Memory B cell (primary cell): ENCODE results near the gene DPEP3.
"Not testable (repeated sequence)": the region's sequence is repeated elsewhere in the genome, so short reads cannot be mapped to it uniquely, and the experiment has no call there.

Experiments used
- ATAC-seq: fragments of 150-1000 bp; cut with Tn5 transposase; 2 replicates; pipeline ENCODE4 v1.10.0; 2021; ENCODE audit warnings: low read depth, mild to moderate bottlenecking, moderate library complexity
- DNase-seq, 2 donors: peaks; one replicate each; pipeline ENCODE4 v3.0.0; 2022; ENCODE audit warnings: low spot score in 2 of 2
- H3K27ac Mint-ChIP-seq: one replicate; pipeline ENCODE4 v1.8.0; 2022; ENCODE audit warnings: mild to moderate bottlenecking, moderate library complexity, mixed read lengths
- H3K27me3 Mint-ChIP-seq: one replicate; pipeline ENCODE4 v1.8.0; 2022; ENCODE audit warnings: mixed read lengths
- H3K36me3 Mint-ChIP-seq: one replicate; pipeline ENCODE4 v1.8.0; 2022; ENCODE audit warnings: mild to moderate bottlenecking, mixed read lengths
- H3K4me1 Mint-ChIP-seq: one replicate; pipeline ENCODE4 v1.8.0; 2022; ENCODE audit warnings: mixed read lengths
- H3K4me3 Mint-ChIP-seq: one replicate; pipeline ENCODE4 v1.8.0; 2022; ENCODE audit warnings: mild to moderate bottlenecking, moderate library complexity, mixed read lengths
- H3K9me3 Mint-ChIP-seq: one replicate; pipeline ENCODE4 v1.8.0; 2022; ENCODE audit warnings: mixed read lengths

The DPEP3 gene, protein sequence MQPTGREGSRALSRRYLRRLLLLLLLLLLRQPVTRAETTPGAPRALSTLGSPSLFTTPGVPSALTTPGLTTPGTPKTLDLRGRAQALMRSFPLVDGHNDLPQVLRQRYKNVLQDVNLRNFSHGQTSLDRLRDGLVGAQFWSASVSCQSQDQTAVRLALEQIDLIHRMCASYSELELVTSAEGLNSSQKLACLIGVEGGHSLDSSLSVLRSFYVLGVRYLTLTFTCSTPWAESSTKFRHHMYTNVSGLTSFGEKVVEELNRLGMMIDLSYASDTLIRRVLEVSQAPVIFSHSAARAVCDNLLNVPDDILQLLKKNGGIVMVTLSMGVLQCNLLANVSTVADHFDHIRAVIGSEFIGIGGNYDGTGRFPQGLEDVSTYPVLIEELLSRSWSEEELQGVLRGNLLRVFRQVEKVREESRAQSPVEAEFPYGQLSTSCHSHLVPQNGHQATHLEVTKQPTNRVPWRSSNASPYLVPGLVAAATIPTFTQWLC

DNA sequence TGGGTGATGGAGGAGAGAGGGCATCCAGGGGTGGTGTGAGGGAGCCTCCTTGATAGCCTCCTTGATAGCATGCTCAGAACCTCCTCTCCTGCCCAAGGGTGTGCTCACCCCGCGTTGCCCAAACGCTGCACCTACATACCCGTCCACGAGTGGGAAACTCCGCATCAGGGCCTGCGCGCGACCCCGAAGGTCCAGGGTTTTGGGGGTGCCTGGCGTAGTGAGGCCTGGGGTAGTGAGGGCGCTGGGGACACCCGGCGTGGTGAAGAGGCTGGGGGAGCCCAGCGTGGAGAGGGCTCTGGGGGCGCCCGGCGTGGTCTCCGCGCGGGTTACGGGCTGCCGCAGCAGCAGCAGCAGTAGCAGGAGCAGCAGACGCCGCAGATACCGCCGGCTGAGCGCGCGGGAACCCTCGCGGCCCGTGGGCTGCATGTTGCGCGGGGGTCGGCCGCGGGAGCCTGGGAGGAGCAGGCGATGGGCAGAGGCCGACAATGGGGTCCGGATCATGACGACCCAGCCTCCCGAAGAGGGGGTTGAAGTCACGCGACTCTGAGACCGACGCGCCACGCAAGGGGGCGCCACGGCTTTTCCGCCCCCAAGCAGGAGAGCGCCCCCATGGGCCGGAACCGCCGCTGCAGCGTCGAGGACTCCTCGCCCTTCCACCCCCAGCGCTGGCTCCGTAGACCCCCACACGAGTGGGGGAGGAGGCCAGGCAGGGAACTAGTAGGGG lies at the start of gene DPEP3:
TSS of gene DPEP3 (minus strand) at position 545 of the 724 bp plus-strand sequence. CDS start at position 426, 119 bp downstream.
- no peak for ATAC-seq
- no peaks in the 10 kb centered on the region for H3K9me3 Mint-ChIP-seq
- no peak within 1 kb of the TSS for H3K27ac Mint-ChIP-seq
- H3K4me1 Mint-ChIP-seq: peaks cover 11% of the 10 kb centered on the region
- H3K36me3 Mint-ChIP-seq: no peaks in the 10 kb centered on the region
- no peaks in the 10 kb centered on the region for H3K27me3 Mint-ChIP-seq
- no peak for DNase-seq
- peak within 1 kb of the TSS; percentile 28 for H3K4me3 Mint-ChIP-seq

DNA sequence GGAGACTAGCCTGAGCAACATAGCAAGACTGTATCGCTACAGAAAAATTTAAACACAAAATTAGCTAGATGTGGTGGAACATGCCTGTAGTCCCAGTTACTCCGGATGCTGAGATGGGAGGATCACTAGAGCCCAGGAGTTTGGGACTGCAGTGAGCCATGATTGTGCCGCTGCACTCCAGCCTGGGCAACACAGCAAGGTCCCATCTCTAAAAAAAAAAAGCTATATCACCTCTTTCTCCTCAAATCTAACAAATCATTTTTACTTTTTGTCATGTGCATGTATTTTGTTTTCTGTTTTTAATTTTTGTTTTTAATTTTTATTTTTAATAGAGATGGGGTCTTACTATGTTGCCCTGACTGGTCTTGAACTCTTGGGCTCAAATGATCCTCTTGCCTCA lies 48.7 kb upstream of the DPEP3 start:
- Mint-ChIP-seq H3K27me3 (no peaks in the 10 kb centered on the region), H3K4me3 (no peak overlapping the region), H3K9me3 (no peaks in the 10 kb centered on the region), H3K36me3 (peaks cover 14% of the 10 kb centered on the region), H3K27ac (no peak overlapping the region), H3K4me1 (peaks cover 7% of the 10 kb centered on the region)
- ATAC-seq: no peak
- DNase-seq: no peak

DNA sequence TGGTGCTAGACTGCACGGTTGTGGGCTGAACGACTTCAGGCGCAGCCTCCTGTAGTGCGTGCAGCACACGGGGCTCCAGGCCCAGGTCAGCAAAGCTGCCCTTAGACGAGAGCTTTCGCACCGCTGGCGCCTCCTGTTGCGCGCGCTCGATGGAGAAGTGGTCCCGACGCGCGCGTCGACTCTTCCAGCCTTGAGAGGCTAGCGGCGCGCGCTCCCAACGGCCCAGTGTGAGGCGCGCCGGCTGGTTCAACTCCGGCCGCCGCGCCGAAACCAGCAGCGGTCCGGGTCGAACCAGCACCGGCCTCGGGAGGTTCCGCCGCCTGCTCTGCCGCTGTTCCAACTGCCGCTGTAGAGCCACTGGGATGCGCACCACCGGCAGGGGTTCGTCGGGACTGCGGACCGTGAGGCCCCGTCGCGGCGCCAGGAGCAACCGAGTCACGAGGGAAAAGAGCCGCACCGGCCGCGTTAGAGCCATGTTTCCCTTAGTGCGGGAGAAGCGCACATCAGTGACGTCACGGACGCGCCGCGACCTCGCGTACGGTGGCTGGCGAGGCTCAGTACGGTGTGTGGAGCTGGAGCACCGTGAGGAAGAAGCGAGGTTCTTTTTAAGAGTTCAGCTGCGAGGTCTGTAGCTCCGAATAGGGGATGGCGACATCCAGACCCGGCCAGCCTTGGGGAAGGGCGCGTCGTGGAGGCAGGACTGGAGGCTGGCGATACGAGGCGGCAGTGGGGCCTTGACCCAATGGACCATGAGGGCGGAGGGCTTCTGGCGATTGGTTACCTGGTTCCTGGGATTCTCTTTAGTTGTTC lies 42.6 kb upstream of the DPEP3 start, which contains the start of the genes DDX28 and DUS2:
TSS of gene DDX28 (minus strand) at position 505 of the 810 bp plus-strand sequence. CDS start at position 475, 30 bp downstream.
TSS of gene DUS2 (plus strand) at position 557 of the 810 bp plus-strand sequence. CDS start 14,740 bp downstream, outside the sequence.
- Mint-ChIP-seq H3K36me3 (peaks cover 8% of the 10 kb centered on the region), H3K27me3 (no peaks in the 10 kb centered on the region)

DNA sequence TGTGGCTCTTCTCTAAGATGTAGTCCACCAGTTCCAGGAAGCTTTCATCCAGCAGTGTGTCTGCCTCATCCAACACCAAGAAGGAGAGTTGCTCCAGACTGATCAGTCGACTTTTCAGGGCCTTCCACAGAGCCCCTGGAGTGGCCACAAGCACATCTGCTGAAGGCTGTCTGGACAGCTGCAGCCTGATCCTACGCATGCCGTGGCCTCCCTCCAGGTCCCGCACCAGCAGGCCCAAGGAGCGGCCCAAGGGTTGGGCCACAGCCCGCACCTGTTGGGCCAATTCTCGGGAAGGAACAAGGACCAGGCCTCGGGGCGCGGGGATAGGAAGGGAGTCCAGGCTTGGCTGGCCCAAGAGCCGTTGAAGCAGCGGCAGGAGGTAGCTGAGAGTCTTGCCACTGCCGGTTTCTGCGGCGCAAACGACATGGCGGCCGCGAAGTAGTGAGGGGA lies 42.0 kb upstream of the DPEP3 start:
- no peaks in the 10 kb centered on the region for H3K27me3 Mint-ChIP-seq
- DNase-seq: peak in 1 of 2 donors; percentile 15
- H3K36me3 Mint-ChIP-seq: peaks cover 4% of the 10 kb centered on the region
- H3K27ac Mint-ChIP-seq: peak overlapping the region; percentile 90
- H3K4me1 Mint-ChIP-seq: peaks cover 11% of the 10 kb centered on the region
- H3K9me3 Mint-ChIP-seq: no peaks in the 10 kb centered on the region
- peak overlapping the region; percentile 91 for H3K4me3 Mint-ChIP-seq
- ATAC-seq: no peak

More for the DNA sequence above, 42.6 kb upstream of the DPEP3 start, which contains the start of the genes DDX28 and DUS2:
- Mint-ChIP-seq H3K9me3 (no peaks in the 10 kb centered on the region), H3K4me3 (peak within 1 kb of the TSS; percentile 91), H3K27ac (peak within 1 kb of the TSS; percentile 90), H3K4me1 (peaks cover 11% of the 10 kb centered on the region)
- ATAC-seq: peak; percentile 97
- DNase-seq: peak; percentile 92 to 99

DNA sequence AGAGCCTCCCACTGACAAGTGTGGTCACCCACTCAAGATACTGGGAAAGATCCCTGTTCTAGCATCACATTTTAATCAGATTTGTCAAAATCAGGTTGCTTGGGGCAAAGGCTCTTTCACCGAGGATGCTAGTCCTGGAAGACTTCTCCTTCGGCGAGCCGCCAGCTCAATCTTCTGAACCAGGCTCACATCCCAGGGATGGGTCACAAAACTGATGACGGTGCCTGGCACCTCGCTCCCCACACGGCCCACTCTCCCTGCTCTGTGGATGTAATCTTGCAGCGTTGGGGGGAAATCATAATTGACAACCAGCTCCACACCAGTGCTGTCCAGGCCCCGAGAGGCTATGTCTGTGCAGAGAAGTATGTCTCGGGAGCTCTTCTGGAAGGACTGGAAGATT lies 41.2 kb upstream of the DPEP3 start:
- Mint-ChIP-seq H3K27me3 (no peaks in the 10 kb centered on the region), H3K9me3 (no peaks in the 10 kb centered on the region), H3K4me1 (peaks cover 11% of the 10 kb centered on the region), H3K4me3 (peak overlapping the region; percentile 91), H3K36me3 (peaks cover 4% of the 10 kb centered on the region), H3K27ac (no peak overlapping the region)
- ATAC-seq (no peak), DNase-seq (no peak)

DNA sequence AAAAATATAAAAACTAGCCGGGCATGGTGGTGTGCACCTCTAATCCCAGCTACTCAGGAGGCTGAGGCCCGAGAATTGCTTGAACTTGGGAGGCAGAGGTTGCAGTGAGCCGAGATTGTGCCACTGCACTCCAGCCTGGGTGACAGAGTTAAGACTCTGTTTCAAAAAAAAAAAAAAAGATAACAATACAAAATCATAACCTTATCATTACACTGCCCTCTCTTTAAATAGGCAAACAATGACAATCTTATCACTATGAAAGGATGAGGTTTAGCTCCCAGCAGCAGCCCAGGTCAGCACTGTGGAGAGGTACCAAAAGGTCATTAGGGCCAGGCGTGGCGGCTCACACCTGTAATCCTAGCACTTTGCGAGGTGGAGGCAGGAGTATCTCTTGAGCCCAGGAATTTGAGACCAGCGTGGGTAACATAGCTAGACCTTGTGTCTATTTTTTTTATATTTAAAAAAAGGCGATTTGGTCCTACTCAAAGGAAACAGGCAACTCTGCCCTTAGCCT lies 38.9 kb upstream of the DPEP3 start:
- peaks cover 12% of the 10 kb centered on the region for H3K4me1 Mint-ChIP-seq
- no peaks in the 10 kb centered on the region for H3K9me3 Mint-ChIP-seq
- H3K27ac Mint-ChIP-seq: no peak overlapping the region
- H3K27me3 Mint-ChIP-seq: no peaks in the 10 kb centered on the region
- ATAC-seq (no peak), DNase-seq (no peak)
- H3K36me3 Mint-ChIP-seq: peaks cover 4% of the 10 kb centered on the region
- H3K4me3 Mint-ChIP-seq: no peak overlapping the region

DNA sequence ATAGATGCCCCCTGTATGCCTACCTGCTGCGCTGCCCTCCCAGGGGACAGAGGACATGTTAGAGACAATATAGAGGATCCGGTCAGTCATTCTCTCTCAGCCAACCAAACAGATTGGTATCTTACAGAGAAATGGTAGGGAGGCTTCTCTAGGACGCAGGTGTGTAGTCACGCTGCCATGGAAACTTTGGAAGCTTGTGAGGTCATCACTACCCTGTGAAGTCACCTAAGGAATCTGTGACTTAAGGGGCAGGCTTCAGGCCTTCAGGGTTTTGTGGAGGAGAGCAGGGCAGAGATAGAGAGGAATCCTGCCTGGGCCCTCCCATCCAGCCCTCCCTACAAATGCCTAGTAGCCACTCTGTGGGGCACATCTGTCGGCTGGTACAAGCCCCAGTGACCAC lies 35.4 kb upstream of the DPEP3 start, which contains the start of gene DPEP2NB:
TSS of gene DPEP2NB (minus strand) at position 231 of the 400 bp plus-strand sequence. CDS start at position 90, 141 bp downstream.
- Mint-ChIP-seq H3K9me3 (no peaks in the 10 kb centered on the region), H3K4me3 (no peak within 1 kb of the TSS), H3K27me3 (no peaks in the 10 kb centered on the region), H3K27ac (no peak within 1 kb of the TSS), H3K4me1 (peaks cover 9% of the 10 kb centered on the region), H3K36me3 (no peaks in the 10 kb centered on the region)
- DNase-seq: no peak
- ATAC-seq: no peak

DNA sequence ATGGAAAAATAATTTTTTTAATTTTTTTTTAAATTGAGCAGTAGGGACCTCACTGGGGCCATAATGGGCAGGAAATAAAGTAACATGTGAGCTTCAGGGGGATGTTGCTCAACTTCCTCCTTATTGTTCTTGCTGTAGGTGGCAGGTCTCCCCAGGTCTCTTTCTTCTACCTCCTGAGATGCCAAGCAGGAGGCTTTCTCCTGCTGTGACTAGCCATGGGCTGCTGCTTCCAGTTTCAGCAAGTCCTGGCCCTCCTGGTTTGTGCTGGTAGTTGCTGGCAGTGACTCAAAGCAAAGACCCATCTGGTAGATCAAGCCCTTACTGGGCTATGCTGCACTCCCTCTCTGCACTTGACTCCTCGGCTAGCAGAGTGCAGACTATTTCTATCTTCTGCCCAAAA lies 33.1 kb upstream of the DPEP3 start:
- H3K4me3 Mint-ChIP-seq: no peak overlapping the region
- peaks cover 15% of the 10 kb centered on the region for H3K4me1 Mint-ChIP-seq
- DNase-seq (no peak), ATAC-seq (peak; percentile 37)
- H3K36me3 Mint-ChIP-seq: no peaks in the 10 kb centered on the region
- no peak overlapping the region for H3K27ac Mint-ChIP-seq
- no peaks in the 10 kb centered on the region for H3K9me3 Mint-ChIP-seq
- H3K27me3 Mint-ChIP-seq: no peaks in the 10 kb centered on the region

DNA sequence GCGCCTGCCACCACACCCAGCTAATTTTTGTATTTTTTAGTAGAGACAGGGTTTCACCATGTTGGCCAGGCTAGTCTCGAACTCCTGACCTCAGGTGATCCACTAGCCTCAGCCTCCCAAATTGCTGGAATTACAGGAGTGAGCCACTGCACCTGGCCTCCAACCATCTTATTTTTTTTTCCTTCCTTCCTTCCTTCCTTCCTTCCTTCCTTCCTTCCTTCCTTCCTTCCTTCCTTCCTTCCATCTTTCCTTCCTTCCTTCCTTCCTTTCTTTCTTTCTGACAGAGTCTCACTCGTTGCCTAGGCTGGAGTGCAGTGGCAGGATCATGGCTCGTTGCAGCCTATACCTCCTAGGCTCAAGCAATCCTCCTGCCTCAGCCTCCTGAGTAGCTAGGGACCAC lies 29.6 kb upstream of the DPEP3 start:
- H3K9me3 Mint-ChIP-seq, H3K36me3 Mint-ChIP-seq, H3K27me3 Mint-ChIP-seq, ATAC-seq, DNase-seq, H3K4me3 Mint-ChIP-seq: not testable (repeated sequence)
- Mint-ChIP-seq H3K27ac (peak overlapping the region; percentile 36), H3K4me1 (peaks cover 28% of the 10 kb centered on the region)

DNA sequence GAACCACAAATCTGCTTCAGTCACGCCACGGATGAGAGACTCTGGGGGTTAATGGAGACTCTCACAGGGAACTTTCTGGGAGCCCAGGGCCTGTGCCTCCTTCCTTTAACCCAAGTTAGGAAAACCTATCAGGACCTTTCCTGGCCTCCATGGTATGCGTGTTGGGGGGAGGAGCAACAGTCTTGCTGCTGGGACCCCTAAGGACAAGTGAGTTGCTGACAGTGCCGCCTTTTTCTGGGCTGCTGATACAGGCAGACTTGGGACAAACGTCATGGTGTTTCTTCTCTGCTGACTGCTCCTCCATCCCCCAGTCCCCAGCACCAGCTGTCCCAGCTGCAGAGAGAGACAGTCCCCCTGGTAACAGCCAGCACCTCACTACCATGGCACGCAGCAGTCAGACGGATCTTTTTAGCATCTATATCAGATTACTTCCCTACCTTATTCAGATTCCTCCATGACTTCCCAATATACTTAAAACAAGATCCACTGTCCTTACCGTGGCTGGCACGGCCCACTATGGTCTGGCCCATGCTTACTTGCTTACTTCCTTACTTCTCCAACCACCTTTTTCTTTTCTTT lies 28.9 kb upstream of the DPEP3 start:
- ATAC-seq: no peak
- Mint-ChIP-seq H3K36me3 (peaks cover 1% of the 10 kb centered on the region), H3K4me1 (peaks cover 28% of the 10 kb centered on the region), H3K4me3 (no peak overlapping the region), H3K9me3 (no peaks in the 10 kb centered on the region), H3K27me3 (no peaks in the 10 kb centered on the region), H3K27ac (peak overlapping the region; percentile 39)
- no peak for DNase-seq

DNA sequence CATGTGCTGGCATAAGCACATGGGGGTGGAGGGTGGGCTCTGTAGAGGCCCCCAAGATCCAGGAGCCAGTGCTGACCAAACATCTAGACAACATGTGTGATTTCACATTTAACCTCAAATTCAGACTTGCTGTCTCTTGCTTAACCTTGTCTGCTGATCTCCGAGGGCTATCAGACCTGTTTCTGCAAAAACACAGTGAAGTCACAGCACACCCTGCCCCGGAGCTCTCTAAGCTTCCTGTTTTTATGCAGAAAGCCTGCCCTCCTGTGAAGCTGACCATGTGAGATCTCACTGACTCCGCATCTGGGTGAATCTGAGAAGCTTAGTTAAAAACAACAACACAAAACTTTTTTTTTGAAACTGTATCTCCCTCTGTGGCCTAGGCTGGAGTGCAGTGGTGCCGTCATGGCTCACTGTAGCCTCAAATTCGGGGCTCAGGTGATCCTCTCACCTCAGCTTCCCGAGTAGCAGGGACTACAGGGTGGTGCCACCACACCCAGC lies 25.5 kb upstream of the DPEP3 start:
- peak; percentile 32 to 49 for DNase-seq
- Mint-ChIP-seq H3K9me3 (no peaks in the 10 kb centered on the region), H3K27me3 (no peaks in the 10 kb centered on the region), H3K4me3 (peak overlapping the region; percentile 56), H3K4me1 (peaks cover 25% of the 10 kb centered on the region), H3K36me3 (peaks cover 1% of the 10 kb centered on the region), H3K27ac (peak overlapping the region; percentile 91)
- peak; percentile 98 for ATAC-seq

DNA sequence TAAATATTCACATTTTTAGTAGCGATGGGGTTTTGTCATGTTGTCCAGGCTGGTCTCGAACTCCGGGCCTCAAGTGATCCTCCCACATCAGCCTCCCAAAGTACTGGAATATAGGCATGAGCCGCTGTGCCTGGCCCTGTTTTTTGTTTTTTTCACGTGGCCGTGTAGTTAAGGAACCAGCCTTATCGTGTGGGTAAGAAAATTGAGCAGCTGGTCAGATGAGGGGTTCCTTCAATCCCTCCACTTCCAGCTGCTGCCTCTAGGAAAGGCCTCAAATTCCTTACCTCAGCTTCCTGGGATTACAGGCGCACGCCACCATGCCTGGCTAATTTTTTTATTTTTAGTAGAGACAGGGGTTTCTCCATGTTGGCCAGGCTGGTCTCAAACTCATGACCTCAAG lies 24.9 kb upstream of the DPEP3 start:
- no peaks in the 10 kb centered on the region for H3K9me3 Mint-ChIP-seq
- no peak for ATAC-seq
- H3K27me3 Mint-ChIP-seq: no peaks in the 10 kb centered on the region
- no peak for DNase-seq
- H3K27ac Mint-ChIP-seq: peak overlapping the region; percentile 91
- H3K4me3 Mint-ChIP-seq: no peak overlapping the region
- peaks cover 1% of the 10 kb centered on the region for H3K36me3 Mint-ChIP-seq
- H3K4me1 Mint-ChIP-seq: peaks cover 28% of the 10 kb centered on the region

DNA sequence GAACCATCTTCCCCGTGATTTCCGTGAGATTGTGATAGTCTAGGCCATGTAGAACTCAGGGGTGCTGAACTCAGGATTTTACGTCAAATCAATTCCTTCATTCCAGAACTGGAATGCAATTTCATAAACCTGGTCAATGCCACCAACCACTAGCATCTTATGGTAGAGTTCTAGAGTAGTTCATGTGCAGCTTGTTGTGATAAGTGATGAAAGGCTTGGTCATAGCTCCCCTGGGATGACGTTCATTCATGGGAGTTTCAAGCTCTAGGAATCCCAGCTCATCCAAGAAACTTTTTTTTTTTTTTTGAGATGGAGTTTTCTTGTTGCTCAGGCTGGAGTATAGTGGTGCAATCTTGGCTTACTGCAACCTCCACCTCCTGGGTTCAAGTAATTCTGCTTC lies 22.7 kb upstream of the DPEP3 start:
- Mint-ChIP-seq H3K36me3 (no peaks in the 10 kb centered on the region), H3K27me3 (no peaks in the 10 kb centered on the region), H3K4me1 (peaks cover 35% of the 10 kb centered on the region), H3K9me3 (no peaks in the 10 kb centered on the region), H3K4me3 (no peak overlapping the region), H3K27ac (peak overlapping the region; percentile 45)
- DNase-seq (no peak), ATAC-seq (no peak)
